ENCODE results near the gene ACO1. TPM values are rescaled to one million over a fixed set of nuclear protein-coding genes. Genes with fewer than 3 reads are reported as not detected.
A peak's percentile ranks its signal among the peaks of the same experiment; 100 is the strongest.

Gene ACO1
- total and polyA plus RNA-seq, 12 donors = 7.1 to 77.6 (median 65.1) TPM

- no peaks in the 10 kb centered on the region for H3K4me1 ChIP-seq
- no peak for TF ChIP-seq CTCF (IDR thresholded peaks at IDR 0.05)
- H3K27ac ChIP-seq = no peak overlapping the region
- peaks cover 0 to 5% (median 0%) of the 10 kb centered on the region in 11 donors for H3K9me3 ChIP-seq
- no peak overlapping the region for H3K4me3 ChIP-seq
- ATAC-seq (no peak), DNase-seq (no peak)
- peaks cover 0 to 97% (median 45%) of the 10 kb centered on the region in 9 donors for H3K36me3 ChIP-seq
- intact Hi-C loops (cut with DNase I) = no loop called here
- no peaks in the 10 kb centered on the region for H3K27me3 ChIP-seq
These were observed 58.0 kb downstream of the ACO1 start for GRCh38 chr9:32442433-32442832.

- no peak for TF ChIP-seq CTCF (IDR thresholded peaks at IDR 0.05)
- intact Hi-C loops (cut with DNase I) = loop anchor here in 3 of 10 donors (5.0 to 10.0 kb wide), 3 partner anchors 45 to 55 kb away; no protein-coding TSS in a partner anchor
- Histone ChIP-seq H3K4me3 (no peak overlapping the region), H3K27me3 (no peaks in the 10 kb centered on the region), H3K36me3 (peaks cover 0 to 96% (median 57%) of the 10 kb centered on the region in 9 donors), H3K4me1 (no peaks in the 10 kb centered on the region), H3K9me3 (no peaks in the 10 kb centered on the region), H3K27ac (no peak overlapping the region)
- ATAC-seq (no peak), DNase-seq (no peak)
- WGBS, 2 donors = 92 to 94% methylated on average over 6 of the region's 6 CpGs
These were observed 65.5 kb downstream of the ACO1 start for GRCh38 chr9:32449969-32450368.

- peaks cover 0 to 8% (median 0%) of the 10 kb centered on the region in 9 donors for H3K4me1 ChIP-seq
- H3K27me3 ChIP-seq = no peaks in the 10 kb centered on the region
- peaks cover 0 to 100% (median 39%) of the 10 kb centered on the region in 9 donors for H3K36me3 ChIP-seq
- no peak for ATAC-seq
- no peak overlapping the region for H3K27ac ChIP-seq
- no peaks in the 10 kb centered on the region for H3K9me3 ChIP-seq
- intact Hi-C loops (cut with DNase I) = loop anchor here in 2 of 10 donors (10.0 kb wide), 2 partner anchors 49 to 59 kb away; no protein-coding TSS in a partner anchor
- 83 to 91% methylated on average over 1 of the region's 1 CpG for WGBS, 2 donors
- no peak overlapping the region for H3K4me3 ChIP-seq
- TF ChIP-seq CTCF (IDR thresholded peaks at IDR 0.05) = no peak
- no peak for DNase-seq
These were observed 69.8 kb downstream of the ACO1 start for GRCh38 chr9:32454280-32454679.

GRCh38 chr9:32455738-32456137 is 71.3 kb downstream of the ACO1 start:
- no peaks in the 10 kb centered on the region for H3K9me3 ChIP-seq
- H3K36me3 ChIP-seq = peaks cover 0 to 100% (median 28%) of the 10 kb centered on the region in 9 donors
- DNase-seq (peak in 1 of 2 donors; percentile 29), ATAC-seq (peak in 5 of 8 donors; percentile 44 to 64 (median 50))
- TF ChIP-seq CTCF (IDR thresholded peaks at IDR 0.05) = no peak
- no peaks in the 10 kb centered on the region for H3K27me3 ChIP-seq
- intact Hi-C loops (cut with DNase I) = loop anchor here in 2 of 10 donors (10.0 kb wide), 2 partner anchors 51 to 61 kb away; no protein-coding TSS in a partner anchor
- H3K4me1 ChIP-seq = peaks cover 0 to 8% (median 0%) of the 10 kb centered on the region in 9 donors
- no peak overlapping the region for H3K27ac ChIP-seq
- no peak overlapping the region for H3K4me3 ChIP-seq
- 49 to 53% methylated on average over 5 of the region's 5 CpGs for WGBS, 2 donors

Data from heart right ventricle (tissue), 16 donors.